NK-92 (cell line): Measurements from ENCODE around the gene FBXL7.

ENCODE experiments used
- DNase-seq: peaks from one replicate; lab custom pipeline; 2025; ENCODE audit not compliant: unreplicated experiment; lab: John Stamatoyannopoulos, UW

Gene FBXL7

GRCh38 chr5:15499528-15500324 is at the start of gene FBXL7:
TSS of gene FBXL7 (plus strand) at chr5:15500180.
- DNase-seq = no peak

GRCh38 chr5:15450473-15450872 is 49.5 kb upstream of the FBXL7 start:
- no peak for DNase-seq

DNA sequence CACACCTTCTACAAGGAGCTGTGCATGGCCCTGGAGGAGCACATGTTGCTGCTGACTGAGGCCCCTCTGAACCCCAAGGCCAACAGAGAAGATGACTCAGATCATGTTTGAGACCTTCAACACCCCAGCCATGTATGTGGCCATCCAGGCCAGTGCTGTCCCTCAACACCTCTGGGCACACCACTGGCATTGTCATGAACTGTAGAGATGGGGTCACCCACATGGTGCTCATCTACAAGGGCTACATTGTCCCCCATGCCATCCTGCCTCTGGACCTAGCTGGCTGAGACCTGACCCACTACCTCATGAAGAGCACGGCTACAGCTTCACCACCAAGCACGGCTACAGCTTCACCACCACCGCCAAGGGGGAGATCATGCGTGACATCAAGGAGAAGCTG is 49.0 kb upstream of the FBXL7 start:
- no peak for DNase-seq

GRCh38 chr5:15452030-15452429 is 48.0 kb upstream of the FBXL7 start:
- no peak for DNase-seq

DNA sequence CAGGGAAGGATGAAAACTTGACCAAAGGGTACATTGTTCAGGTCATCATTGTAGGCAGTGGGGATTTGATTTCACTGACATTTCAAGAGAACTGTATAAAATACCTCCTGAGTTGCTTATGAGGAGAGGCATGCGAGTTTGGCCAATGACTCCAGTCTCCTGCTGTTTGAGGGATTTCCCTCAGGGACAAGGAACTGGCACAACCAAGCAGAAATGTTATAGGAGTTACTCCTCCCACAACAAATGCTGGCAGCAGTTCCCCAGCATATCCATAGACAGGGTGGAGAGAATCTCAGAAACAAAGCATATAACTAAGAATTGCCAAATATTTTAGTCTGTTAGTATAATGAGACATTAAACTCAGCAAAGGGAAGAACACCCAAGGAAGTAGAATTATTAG is 47.2 kb upstream of the FBXL7 start:
- DNase-seq = no peak

DNA sequence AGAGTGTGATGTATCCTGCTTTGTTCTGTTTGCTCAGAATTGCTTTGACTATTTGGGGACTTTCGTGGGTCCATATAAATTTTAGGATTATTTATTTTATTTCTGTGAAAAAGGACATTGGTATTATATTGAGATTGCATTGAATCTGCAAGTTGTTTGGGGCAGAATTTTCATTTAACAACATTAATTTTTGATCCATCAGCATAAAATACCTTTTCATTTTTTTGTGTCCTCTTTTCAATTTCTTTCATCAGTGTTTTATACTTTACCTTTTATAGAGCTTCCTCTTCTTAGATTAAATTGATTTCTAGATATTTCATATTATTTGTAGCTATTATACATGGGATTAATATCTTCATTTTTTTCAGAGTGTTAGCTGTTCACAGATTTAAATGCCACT is 40.8 kb upstream of the FBXL7 start:
- DNase-seq = no peak

GRCh38 chr5:15463231-15463980 is 36.6 kb upstream of the FBXL7 start:
- no peak for DNase-seq

- DNase-seq = no peak
Measured at GRCh38 chr5:15472116-15472515, 27.9 kb upstream of the FBXL7 start.

- DNase-seq = no peak
Measured at GRCh38 chr5:15474143-15474719, 25.7 kb upstream of the FBXL7 start.

- no peak for DNase-seq
Measured at GRCh38 chr5:15475367-15475766, 24.6 kb upstream of the FBXL7 start.

DNA sequence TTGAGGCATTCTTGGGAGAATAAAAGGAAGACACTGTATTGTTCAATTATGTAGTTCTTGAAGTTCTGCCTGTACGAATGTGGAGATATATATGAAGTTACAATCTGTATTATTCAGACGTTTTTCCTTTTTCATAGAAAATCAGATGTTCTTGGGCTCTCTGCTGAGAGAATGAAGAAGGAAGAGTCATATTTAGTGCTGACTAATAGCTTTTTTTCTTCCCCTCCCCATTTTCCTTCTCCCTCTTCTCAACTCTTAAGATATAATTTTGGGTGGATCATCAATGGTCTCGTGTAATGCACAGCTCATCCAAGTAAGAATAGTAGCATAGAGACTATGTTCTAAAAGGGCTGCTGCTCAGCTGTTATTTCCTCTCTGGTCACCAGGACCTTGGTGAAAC is 23.0 kb upstream of the FBXL7 start:
- no peak for DNase-seq

- DNase-seq = no peak
Measured at GRCh38 chr5:15480436-15480835, 19.5 kb upstream of the FBXL7 start.

DNA sequence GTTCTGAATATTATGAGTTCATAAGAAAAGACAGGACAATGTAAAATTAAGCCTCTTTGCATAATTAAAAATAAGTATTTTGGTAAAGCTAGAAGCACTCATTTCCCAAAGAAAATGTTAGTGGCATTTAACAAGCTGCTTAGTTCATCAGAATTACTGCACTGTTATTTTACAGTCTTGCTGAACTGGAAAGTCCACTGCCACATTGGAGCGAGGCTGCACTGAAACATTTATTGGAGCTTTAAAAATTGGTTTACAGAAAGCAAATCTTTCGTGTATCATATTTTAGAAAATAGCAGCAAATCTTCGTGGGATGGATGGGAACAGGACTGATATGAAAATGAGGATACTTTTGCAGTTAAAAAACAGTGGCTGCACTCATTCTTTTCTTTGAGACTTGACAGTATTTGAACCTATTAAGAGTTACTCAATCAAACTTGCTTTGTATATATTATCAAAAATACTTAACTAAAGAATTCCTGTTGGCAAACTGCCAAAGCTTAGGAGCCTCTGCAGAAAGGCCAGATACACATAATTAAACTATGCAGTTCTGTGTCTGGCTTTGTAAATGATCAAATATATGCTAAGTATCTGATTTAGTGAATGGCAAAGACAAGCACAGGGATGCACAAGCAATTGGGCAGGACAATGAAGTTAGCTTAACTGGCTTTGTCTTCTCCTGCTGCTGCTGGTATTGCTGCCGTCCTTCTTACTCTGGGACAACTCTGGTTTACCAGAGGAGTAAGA is 16.5 kb upstream of the FBXL7 start:
- no peak for DNase-seq

GRCh38 chr5:15487228-15487627 is 12.8 kb upstream of the FBXL7 start:
- DNase-seq = no peak

GRCh38 chr5:15489571-15490235 is 10.3 kb upstream of the FBXL7 start:
- no peak for DNase-seq

DNA sequence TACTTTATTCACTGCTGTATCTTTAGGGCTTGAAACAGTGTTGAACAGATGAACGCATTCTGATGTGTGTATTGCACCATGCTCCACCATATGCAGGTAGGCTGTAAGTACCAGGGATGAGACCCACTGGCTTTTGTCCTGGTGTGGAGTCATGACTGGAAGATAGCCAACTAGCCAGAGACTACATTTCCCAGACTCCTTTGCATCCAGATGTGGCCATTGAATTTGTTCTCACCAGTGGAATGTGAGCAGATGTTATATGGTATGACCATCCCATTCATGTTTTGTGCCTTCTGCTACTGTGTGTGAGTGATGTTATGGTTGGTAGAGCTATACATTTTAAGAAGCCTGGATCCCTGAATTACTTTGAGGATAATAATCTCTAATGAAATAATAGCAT is 7.4 kb upstream of the FBXL7 start:
- no peak for DNase-seq

- no peak for DNase-seq
Measured at GRCh38 chr5:15493501-15493900, 6.5 kb upstream of the FBXL7 start.

GRCh38 chr5:15495026-15495425 is 5.0 kb upstream of the FBXL7 start:
- DNase-seq = no peak

DNA sequence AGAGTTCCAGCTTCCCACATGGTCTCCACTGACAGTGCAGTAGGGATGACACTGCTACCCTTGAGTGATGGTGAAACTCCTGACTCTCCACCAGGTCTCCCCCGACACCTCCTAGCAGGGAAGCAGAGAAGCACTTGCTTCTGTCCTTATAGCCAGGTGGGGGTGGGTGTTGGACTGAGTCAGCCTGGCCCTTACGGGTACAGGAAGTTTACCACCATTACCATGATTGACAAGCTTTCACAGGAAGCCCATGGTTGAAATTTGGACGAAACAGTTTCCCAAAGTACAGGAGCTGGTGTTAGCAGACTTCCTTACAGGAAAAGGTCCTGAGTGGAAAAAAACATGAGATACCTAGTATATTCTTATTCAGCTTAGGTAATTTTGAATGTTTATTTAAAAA is 3.1 kb upstream of the FBXL7 start:
- no peak for DNase-seq

DNA sequence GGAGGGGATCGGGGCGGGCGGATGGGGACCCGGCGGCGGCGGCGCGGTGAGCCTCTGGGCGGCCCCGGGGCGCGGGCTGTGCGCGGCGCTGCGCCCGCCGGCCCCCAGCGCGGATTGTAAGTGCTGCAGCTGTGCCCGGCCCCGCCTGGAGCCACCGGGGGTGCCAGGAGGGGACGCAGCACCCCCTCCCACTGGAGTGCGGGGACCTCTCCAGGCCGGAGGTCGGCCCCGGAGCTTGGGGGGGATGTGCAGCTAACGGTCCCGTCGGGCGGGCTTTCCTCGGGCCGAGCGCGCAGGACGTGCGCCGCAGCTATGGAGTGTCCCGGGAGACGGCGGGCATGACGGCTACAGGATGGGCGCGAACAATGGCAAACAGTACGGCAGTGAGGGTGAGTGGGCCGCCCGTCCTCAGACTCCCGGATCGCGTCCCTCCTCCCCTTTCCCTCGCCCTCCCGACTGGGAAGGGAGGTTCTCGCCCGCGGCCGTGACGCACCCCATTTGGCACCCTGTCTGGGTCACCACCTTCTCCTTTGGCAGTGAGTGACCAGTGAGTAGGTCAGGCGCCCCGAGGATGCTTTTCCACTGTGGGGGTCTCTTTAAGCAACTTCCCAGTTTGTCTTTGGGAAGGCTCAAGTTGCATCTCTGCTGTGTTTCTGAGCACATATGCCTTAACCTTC is 483 bp downstream of the FBXL7 start:
- DNase-seq = no peak
